Measurements from ENCODE around the gene ELANE.

DNA sequence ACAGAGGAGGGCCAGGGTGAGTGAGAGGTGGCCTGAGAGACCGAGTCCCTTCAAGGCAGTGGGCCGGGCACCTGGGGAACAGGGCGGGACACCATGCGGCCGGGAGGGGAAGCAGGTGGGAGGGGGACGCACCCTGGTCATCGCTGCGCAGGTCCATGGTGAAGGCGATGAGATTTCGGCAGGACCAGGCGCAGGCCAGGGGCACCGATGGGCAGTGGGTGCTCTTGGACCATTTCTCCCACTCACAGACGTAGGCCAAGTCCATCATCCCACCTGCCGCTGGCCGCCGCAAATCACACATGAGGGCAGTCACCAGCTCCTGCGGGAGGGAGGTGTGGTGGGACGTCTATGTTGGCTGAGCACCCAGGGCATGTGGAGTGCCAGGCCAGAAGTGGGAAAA, 38.7 kb downstream of the ELANE start:
- no peak for TF ChIP-seq ZBTB1 (CRISPR knock-in tag; IDR thresholded peaks at IDR 0.05; ENCODE audit: borderline replicate concordance, low read depth)
- TF ChIP-seq ZBTB17 (CRISPR knock-in tag; IDR thresholded peaks at IDR 0.05): no peak
- no peak for TF ChIP-seq TEAD1 (CRISPR knock-in tag; IDR thresholded peaks at IDR 0.05)
- TF ChIP-seq, protein P1, sequence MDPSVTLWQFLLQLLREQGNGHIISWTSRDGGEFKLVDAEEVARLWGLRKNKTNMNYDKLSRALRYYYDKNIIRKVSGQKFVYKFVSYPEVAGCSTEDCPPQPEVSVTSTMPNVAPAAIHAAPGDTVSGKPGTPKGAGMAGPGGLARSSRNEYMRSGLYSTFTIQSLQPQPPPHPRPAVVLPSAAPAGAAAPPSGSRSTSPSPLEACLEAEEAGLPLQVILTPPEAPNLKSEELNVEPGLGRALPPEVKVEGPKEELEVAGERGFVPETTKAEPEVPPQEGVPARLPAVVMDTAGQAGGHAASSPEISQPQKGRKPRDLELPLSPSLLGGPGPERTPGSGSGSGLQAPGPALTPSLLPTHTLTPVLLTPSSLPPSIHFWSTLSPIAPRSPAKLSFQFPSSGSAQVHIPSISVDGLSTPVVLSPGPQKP (CRISPR knock-in tag; IDR thresholded peaks at IDR 0.05): no peak
- TF ChIP-seq ZNF57 (CRISPR knock-in tag; IDR thresholded peaks at IDR 0.05): no peak
- TF ChIP-seq SRSF1 (IDR thresholded peaks at IDR 0.05; ENCODE audit: low read depth, low read length): no peak
- TF ChIP-seq, protein P2, sequence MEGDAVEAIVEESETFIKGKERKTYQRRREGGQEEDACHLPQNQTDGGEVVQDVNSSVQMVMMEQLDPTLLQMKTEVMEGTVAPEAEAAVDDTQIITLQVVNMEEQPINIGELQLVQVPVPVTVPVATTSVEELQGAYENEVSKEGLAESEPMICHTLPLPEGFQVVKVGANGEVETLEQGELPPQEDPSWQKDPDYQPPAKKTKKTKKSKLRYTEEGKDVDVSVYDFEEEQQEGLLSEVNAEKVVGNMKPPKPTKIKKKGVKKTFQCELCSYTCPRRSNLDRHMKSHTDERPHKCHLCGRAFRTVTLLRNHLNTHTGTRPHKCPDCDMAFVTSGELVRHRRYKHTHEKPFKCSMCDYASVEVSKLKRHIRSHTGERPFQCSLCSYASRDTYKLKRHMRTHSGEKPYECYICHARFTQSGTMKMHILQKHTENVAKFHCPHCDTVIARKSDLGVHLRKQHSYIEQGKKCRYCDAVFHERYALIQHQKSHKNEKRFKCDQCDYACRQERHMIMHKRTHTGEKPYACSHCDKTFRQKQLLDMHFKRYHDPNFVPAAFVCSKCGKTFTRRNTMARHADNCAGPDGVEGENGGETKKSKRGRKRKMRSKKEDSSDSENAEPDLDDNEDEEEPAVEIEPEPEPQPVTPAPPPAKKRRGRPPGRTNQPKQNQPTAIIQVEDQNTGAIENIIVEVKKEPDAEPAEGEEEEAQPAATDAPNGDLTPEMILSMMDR (IDR thresholded peaks at IDR 0.05 in 2 of 3, conservative IDR thresholded peaks at IDR 0.05 in 1 of 3; ENCODE audit: insufficient read depth in 2 of 3, low read depth in 1 of 3, low read length in 3 of 3): no peak
- no peak for TF ChIP-seq POLR2A (conservative IDR thresholded peaks at IDR 0.05)
- no peak for TF ChIP-seq RFX5 (IDR thresholded peaks at IDR 0.05; ENCODE audit: low read depth, low read length)
- TF ChIP-seq, protein P3, sequence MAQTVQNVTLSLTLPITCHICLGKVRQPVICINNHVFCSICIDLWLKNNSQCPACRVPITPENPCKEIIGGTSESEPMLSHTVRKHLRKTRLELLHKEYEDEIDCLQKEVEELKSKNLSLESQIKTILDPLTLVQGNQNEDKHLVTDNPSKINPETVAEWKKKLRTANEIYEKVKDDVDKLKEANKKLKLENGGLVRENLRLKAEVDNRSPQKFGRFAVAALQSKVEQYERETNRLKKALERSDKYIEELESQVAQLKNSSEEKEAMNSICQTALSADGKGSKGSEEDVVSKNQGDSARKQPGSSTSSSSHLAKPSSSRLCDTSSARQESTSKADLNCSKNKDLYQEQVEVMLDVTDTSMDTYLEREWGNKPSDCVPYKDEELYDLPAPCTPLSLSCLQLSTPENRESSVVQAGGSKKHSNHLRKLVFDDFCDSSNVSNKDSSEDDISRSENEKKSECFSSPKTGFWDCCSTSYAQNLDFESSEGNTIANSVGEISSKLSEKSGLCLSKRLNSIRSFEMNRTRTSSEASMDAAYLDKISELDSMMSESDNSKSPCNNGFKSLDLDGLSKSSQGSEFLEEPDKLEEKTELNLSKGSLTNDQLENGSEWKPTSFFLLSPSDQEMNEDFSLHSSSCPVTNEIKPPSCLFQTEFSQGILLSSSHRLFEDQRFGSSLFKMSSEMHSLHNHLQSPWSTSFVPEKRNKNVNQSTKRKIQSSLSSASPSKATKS (CRISPR knock-in tag; IDR thresholded peaks at IDR 0.05): no peak
- TF ChIP-seq, protein P4, sequence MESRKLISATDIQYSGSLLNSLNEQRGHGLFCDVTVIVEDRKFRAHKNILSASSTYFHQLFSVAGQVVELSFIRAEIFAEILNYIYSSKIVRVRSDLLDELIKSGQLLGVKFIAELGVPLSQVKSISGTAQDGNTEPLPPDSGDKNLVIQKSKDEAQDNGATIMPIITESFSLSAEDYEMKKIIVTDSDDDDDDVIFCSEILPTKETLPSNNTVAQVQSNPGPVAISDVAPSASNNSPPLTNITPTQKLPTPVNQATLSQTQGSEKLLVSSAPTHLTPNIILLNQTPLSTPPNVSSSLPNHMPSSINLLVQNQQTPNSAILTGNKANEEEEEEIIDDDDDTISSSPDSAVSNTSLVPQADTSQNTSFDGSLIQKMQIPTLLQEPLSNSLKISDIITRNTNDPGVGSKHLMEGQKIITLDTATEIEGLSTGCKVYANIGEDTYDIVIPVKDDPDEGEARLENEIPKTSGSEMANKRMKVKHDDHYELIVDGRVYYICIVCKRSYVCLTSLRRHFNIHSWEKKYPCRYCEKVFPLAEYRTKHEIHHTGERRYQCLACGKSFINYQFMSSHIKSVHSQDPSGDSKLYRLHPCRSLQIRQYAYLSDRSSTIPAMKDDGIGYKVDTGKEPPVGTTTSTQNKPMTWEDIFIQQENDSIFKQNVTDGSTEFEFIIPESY (CRISPR knock-in tag; IDR thresholded peaks at IDR 0.05): no peak
- no peak for TF ChIP-seq EZH2 (IDR thresholded peaks at IDR 0.05; ENCODE audit: borderline replicate concordance, low read depth, low read length)
